Caco-2 (cell line): ENCODE measurements around the gene ATP1B2. TPM values are rescaled to one million over a fixed set of nuclear protein-coding genes. Genes with fewer than 3 reads are reported as not detected.
A peak's percentile ranks its signal among the peaks of the same experiment; 100 is the strongest.

Experiments
- BruUV-seq: library from RNA; stranded (reverse); fragments of 400-500 nt; replicated peaks from 2 replicates; lab custom pipeline; 2021; lab: Mats Ljungman, UMichigan
- CTCF ChIA-PET: fragments of 300-600 bp; sonication (Branson Sonifier 250); formaldehyde crosslinking; loops from one replicate; lab custom pipeline; 2022; ENCODE audit warnings: antibody characterized with exemption; lab: Charles Lee
- POLR2A ChIA-PET: fragments of 300-600 bp; sonication (Branson Sonifier 250); formaldehyde crosslinking; loops from one replicate; lab custom pipeline; 2022; ENCODE audit warnings: antibody characterized with exemption; lab: Charles Lee
- DNase-seq, 2 experiments: peaks; one replicate each; pipeline versions ENCODE4 v3.0.0 to v3.0.0-alpha.2; 2020 to 2022
- H3K27me3 ChIP-seq: replicated peaks from 2 replicates; pipeline ENCODE4 v1.6.0; 2011; ENCODE audit warnings: low read length; ENCODE audit not compliant: control insufficient read depth, insufficient read depth
- H3K36me3 ChIP-seq: 2 replicates; pipeline ENCODE4 v1.5.1; 2011; ENCODE audit warnings: low read length; ENCODE audit not compliant: control insufficient read depth, insufficient read depth
- H3K4me1 ChIP-seq: fragments of 250-450 bp; sonication (Bioruptor Pico); 2 replicates; pipeline ENCODE4 v1.5.1; 2020; ENCODE audit warnings: mild to moderate bottlenecking
- H3K4me3 ChIP-seq: 2 replicates; pipeline ENCODE4 v1.5.1; 2011; ENCODE audit warnings: low read depth, mild to moderate bottlenecking, control low read depth, low read length
- H3K9me3 ChIP-seq: fragments of 250-450 bp; sonication (Bioruptor Pico); 2 replicates; pipeline ENCODE4 v1.5.1; 2020; ENCODE audit warnings: mild to moderate bottlenecking, moderate library complexity
- H3K27ac Mint-ChIP-seq: one replicate; pipeline ENCODE4 v1.8.0; 2022; ENCODE audit warnings: mixed read lengths; ENCODE audit not compliant: unreplicated experiment
- H3K27me3 Mint-ChIP-seq: one replicate; pipeline ENCODE4 v1.8.0; 2022; ENCODE audit warnings: mixed read lengths; ENCODE audit not compliant: insufficient read depth, unreplicated experiment
- H3K36me3 Mint-ChIP-seq: one replicate; pipeline ENCODE4 v1.8.0; 2022; ENCODE audit warnings: mild to moderate bottlenecking, mixed read lengths; ENCODE audit not compliant: insufficient read depth, unreplicated experiment
- H3K4me1 Mint-ChIP-seq: one replicate; pipeline ENCODE4 v1.8.0; 2022; ENCODE audit warnings: low read depth, mixed read lengths; ENCODE audit not compliant: unreplicated experiment
- H3K4me3 Mint-ChIP-seq: one replicate; pipeline ENCODE4 v1.8.0; 2022; ENCODE audit warnings: mild to moderate bottlenecking, moderate library complexity, mixed read lengths; ENCODE audit not compliant: unreplicated experiment
- H3K9me3 Mint-ChIP-seq: one replicate; pipeline ENCODE4 v1.8.0; 2022; ENCODE audit warnings: mixed read lengths; ENCODE audit not compliant: unreplicated experiment
- CTCF ChIP-seq, 2 experiments: fragments of 200-600 bp in 1 of 2; IDR thresholded peaks; 1 replicate in 1 of 2; 2 replicates in 1 of 2; pipeline versions ENCODE4 v1.5.1 to v1.8.0; 2011 to 2022; ENCODE audit warnings: antibody characterized with exemption in 1 of 2, control low read depth in 1 of 2, inconsistent platforms in 1 of 2, low read depth in 1 of 2, low read length in 1 of 2, mild to moderate bottlenecking in 1 of 2, moderate library complexity in 1 of 2; ENCODE audit not compliant: insufficient read depth in 1 of 2, severe bottlenecking in 1 of 2, unreplicated experiment in 1 of 2
- intact Hi-C: fragments of 100-400 bp; cut with micrococcal nuclease; formaldehyde crosslinking; loops from one replicate; pipeline ENCODE4 v1.10.0; 2022; ENCODE audit not compliant: unreplicated experiment
- total RNA-seq: library from RNA; stranded (reverse); gene quantifications from 2 replicates; pipeline ENCODE4 v1.2.3, GENCODE V29; 2022

The ATP1B2 gene
- total RNA-seq, 1 experiment from 2014 or later, result 0.11 TPM

GRCh38 chr17:7686222-7687071, 35.7 kb downstream of the ATP1B2 start:
- H3K27me3 Mint-ChIP-seq, result no peaks in the 10 kb centered on the region
- BruUV-seq, result TSS peak; percentile 73
- peaks cover 35% of the 10 kb centered on the region for H3K36me3 Mint-ChIP-seq
- ChIA-PET CTCF (interaction anchor here (0.5 to 2.4 kb wide), 5 partner anchors 17 to 121 kb away, joined by 3 to 12 read pairs (median 5); partner anchors contain the start of genes FXR2 and SAT2), POLR2A (interaction anchor here (0.6 to 3.5 kb wide), 17 partner anchors 18 to 370 kb away, joined by 3 to 24 read pairs (median 5); partner anchors contain the start of genes ATP1B2, EFNB3, FXR2 and MPDU1)
- Histone ChIP-seq H3K36me3 (no peaks in the 10 kb centered on the region), H3K4me3 (peak overlapping the region; percentile 82), H3K9me3 (no peaks in the 10 kb centered on the region), H3K27me3 (no peaks in the 10 kb centered on the region), H3K4me1 (0 out of 2 replicates have a peak, but pooled peaks cover 6% of the 10 kb centered on the region)
- H3K27ac Mint-ChIP-seq, result peak overlapping the region; percentile 100
- DNase-seq, result peak; percentile 68 to 73
- no peaks in the 10 kb centered on the region for H3K4me1 Mint-ChIP-seq
- H3K4me3 Mint-ChIP-seq, result peak overlapping the region; percentile 91
- intact Hi-C loops, result loop anchor here (5.0 kb wide), 1 partner anchor 249 kb away; the partner anchor contains the start of genes FGF11 and TMEM102
- no peak for TF ChIP-seq CTCF (IDR thresholded peaks at IDR 0.05; ENCODE audit: insufficient read depth in 1 of 2, low read depth in 1 of 2, low read length in 1 of 2, severe bottlenecking in 1 of 2, unreplicated experiment in 1 of 2)
- H3K9me3 Mint-ChIP-seq, result no peaks in the 10 kb centered on the region

GRCh38 chr17:7687072-7687907, 36.6 kb downstream of the ATP1B2 start, which contains the start of gene TP53:
Gene TP53, minus strand, starts transcription at chr17:7687490. Its CDS starts 10,896 bp downstream, at chr17:7676594.
- Mint-ChIP-seq H3K36me3 (peaks cover 35% of the 10 kb centered on the region), H3K27me3 (no peaks in the 10 kb centered on the region), H3K4me1 (no peaks in the 10 kb centered on the region), H3K4me3 (peak within 1 kb of the TSS; percentile 91), H3K9me3 (no peaks in the 10 kb centered on the region), H3K27ac (peak within 1 kb of the TSS; percentile 100)
- Histone ChIP-seq H3K27me3 (no peaks in the 10 kb centered on the region), H3K4me3 (peak within 1 kb of the TSS; percentile 82), H3K9me3 (no peaks in the 10 kb centered on the region), H3K4me1 (0 out of 2 replicates have a peak, but pooled peaks cover 6% of the 10 kb centered on the region), H3K36me3 (no peaks in the 10 kb centered on the region)
- intact Hi-C loops, result loop anchor here (5.0 kb wide), 1 partner anchor 250 kb away; the partner anchor contains the start of genes FGF11 and TMEM102
- ChIA-PET POLR2A (interaction anchor here (0.5 to 3.5 kb wide), 14 partner anchors 18 to 369 kb away, joined by 3 to 24 read pairs (median 6); partner anchors contain the start of genes ATP1B2, CD68, EFNB3 and FXR2), CTCF (interaction anchor here (0.6 to 2.4 kb wide), 13 partner anchors 16 to 170 kb away, joined by 3 to 12 read pairs (median 5); partner anchors contain the start of genes ATP1B2, FXR2, MPDU1 and NAA38)
- TSS peak; percentile 72 for BruUV-seq
- no peak for TF ChIP-seq CTCF (IDR thresholded peaks at IDR 0.05; ENCODE audit: insufficient read depth in 1 of 2, low read depth in 1 of 2, low read length in 1 of 2, severe bottlenecking in 1 of 2, unreplicated experiment in 1 of 2)
- peak; percentile 82 to 87 for DNase-seq
